NCI-H2227 treated with DMSO at 0.1 percent for 48 hours (cell line): ENCODE results near the gene MAP7D2.

Experiments used
- DNase-seq: peaks from one replicate; lab custom pipeline; 2025; lab: John Stamatoyannopoulos, UW

MAP7D2 gene

DNA sequence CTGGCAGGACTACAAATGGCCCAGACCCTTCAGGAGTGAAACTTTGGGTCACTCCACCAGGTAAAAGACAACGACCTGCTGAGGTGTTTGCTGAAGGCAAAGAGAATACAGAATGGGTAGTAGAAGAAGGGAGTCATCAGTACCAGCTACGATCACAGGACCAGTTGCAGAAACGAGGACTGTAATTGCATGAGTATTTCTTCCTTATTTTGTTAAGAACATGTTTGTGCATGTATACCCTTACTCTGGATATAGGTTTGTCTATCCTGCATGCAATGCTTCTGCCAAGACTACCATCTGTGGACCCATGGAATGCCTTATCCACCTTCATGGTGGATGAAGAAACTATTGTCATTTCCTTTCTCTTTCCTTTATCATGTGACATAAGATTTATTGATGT lies 77.7 kb downstream of the MAP7D2 start:
- DNase-seq = no peak

DNA sequence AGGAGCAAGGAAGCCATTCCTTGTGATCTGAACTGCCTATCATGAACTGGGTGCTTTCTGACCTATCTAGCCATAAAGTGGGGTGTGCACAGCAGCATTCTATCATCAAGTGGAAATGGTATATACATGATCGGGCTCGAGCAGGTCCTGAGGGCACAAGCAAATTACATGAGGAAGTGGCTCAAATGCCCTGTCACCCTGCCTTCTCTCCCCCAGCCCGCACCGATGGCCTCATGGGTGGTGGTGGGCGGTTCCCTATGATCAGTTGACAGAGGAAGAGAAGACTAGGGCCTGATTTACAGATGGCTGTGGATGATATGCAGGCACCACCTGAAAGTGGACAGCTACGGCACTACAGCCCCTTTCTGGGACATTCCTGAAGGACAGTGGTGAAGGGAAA lies 79.5 kb downstream of the MAP7D2 start:
- DNase-seq = no peak

DNA sequence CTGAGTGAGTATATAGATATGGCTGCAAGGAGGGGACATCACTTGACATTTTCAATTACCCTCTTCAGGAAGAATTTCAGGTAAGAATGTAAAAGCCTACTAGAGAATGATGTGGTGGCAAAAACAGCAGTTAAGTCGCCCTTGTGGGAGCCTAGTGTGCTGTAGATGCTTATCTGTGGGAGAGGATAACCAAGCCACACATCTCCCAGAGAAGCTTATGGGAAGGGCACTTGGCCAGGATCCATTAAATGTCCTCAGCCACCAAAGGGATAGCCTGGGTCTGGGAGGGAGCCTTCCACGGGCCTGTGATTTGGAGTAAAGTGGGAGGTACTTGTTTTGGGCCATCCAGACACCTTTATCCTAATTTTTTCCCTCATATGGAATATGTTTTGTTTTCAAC lies 84.5 kb downstream of the MAP7D2 start:
- DNase-seq = no peak

DNA sequence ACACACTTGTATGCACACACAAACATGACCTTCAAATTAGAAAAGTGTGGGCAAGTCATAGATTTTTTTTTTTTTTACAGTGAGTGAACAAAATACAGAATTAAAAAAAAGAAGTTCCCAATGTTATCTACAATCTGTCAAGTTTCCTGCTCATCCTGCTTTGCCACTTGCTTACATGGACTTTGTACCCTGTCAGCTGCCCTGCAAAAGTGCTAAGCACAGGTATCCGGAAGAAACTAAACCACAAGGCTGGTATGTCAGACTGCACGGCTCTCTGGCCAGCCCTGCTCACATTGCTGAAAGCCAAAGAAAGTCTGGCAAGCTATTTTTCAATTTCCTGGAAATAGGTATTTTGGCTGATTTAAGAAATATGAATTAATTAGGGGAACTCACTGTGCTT lies 87.0 kb downstream of the MAP7D2 start:
- DNase-seq = no peak

DNA sequence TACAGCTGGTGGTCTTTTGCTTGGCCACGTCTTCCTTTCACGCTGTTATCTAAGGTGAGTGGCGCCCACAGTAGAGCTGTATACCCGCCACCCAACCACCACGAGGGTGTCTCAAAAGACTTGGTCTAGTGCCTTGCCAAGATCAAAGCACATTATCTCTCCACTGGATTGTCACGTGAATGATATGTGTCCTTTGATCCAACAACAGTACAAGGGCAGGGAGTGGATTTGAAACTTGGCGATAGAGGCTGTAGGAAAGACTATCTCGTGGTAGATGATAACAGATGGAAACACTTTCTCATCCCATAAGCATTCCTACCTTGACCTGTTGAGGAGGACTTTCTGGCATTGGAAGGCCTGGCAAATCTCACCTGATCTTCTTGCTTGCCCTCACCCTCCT lies 88.1 kb downstream of the MAP7D2 start:
- DNase-seq = no peak

DNA sequence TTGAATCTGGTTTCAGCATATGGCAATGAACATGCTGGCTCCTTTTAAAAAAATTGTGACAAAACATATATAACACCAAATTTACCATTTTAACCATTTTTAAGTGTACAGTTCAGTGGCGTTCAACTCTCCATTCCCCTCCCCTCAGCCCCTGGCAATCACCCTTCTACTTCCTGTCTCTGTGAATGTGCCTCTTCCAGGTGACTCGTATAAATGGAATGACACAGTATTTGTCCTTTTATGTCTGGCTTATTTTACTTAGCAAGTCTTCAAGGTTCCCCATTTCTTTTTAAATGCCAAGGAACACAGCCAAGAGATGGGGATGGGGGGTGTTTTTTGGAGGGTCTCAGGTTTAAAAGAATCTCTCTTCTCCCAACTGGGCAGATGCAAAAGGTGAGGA lies 90.4 kb downstream of the MAP7D2 start:
- DNase-seq = no peak

DNA sequence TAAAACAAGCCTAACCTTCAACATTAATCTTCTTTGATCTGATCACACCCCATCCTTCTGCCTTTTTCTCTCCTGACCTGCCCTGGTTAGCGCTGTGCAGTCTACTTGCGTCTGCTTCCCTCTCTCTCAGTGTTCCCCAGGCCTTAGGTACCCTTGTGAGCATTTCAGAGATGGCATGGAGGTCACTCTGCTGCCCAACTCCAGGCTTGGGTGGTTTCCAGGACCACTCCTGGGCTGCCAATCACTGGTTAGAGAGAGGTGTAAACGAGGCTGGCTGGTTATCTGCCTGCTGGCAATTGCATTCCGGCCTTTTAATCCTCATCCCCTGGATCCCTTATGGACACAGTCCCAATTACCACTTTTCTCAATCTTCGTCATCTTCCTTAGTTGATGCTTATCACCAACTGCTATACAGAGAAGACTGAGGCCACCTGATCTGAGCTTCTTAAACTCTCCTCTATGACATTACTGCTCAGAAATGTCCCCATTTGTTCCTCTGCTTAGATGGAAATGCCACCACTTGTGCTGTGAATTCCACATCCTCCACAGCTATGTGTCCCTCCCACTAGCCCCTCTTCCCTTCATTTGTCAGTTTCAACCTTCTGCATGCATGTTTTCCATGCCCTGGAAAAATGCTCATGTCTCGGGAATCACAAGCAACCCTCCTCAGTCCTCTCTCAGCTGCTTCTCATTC lies 96.9 kb downstream of the MAP7D2 start:
- DNase-seq = no peak

DNA sequence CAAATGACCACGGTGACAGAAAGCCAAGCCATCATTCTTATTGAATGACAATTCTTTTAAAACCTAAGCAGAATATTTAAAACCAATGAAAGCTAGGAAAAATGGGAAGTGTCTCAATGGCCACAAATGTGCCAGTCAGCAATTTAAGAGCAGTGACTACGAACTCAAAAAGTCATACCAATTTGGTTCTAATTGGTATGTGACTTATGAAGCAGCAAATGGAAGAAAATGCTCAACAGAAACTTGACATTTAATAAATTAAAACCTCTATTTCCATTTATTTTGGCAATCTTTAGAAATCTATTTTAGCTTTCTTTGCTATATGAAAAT lies 100.1 kb downstream of the MAP7D2 start:
- no peak for DNase-seq

DNA sequence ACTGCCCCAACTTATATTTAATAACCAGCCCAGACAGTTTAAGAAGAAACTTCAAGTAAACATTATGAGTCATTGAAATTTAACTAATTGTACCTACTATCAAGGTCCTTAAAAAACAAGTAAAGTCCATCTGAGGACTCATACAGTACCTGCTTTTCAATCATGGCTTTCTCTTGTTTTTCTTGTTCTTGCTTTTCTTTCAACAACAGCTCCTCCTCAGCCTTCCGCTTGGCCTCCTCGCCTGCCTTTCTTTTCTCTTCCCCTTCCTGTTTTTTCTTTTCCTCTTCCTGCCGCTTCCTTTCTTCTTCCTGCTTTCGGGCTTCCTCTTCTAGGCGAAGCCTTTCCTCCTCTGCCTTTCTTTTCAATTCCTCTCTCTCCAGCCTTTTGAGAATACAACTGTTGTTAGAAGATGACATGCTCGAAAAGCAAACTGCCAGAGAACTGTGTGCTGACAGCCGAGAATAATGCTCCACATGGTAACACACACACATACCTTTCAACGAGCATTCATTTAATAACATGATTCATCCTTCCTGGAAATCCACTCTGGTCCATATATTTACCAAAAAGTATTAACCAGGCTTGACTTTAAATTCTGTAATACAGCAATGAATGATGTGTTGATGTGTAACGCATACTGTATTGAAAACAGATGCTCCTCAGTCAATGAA lies 100.6 kb downstream of the MAP7D2 start:
- no peak for DNase-seq

DNA sequence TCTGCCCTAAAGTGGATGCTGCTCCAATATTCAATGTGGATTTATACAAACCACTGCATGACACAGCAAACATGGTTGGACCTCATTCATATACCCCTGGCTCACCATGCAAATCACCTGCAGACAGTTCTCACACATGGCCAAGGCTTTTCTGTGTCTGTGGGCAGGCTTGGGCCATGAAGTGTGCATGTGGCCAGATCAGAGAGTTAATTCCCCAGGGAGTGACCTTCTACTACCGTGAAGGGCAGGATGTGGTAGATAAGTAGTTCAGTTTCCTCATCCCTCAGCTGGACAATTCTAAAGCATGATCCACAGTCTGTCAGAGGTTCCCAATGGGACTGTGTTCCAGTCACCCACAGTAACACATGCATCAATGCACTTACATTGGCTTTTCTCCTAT lies 101.3 kb downstream of the MAP7D2 start:
- DNase-seq = no peak

DNA sequence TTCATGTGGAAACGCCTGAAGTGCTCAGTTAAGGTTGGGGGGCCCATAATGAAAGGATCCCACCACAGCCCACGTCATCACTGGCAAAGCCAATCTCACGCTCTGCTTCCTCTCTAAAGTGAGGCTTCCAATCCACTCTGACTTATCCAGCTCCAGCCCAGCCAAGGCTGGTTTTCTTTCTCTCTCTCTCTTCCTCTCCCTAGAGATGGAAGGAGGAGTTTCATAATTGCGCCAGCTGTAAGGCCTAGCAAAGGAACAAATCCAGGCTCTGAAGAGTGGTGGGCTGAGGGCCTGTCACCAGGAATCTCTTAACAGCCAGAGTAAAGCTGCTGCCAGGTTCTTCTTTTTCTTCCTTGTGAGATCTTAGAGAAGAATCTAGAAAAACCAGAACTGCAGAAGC lies 105.1 kb downstream of the MAP7D2 start:
- DNase-seq = no peak

DNA sequence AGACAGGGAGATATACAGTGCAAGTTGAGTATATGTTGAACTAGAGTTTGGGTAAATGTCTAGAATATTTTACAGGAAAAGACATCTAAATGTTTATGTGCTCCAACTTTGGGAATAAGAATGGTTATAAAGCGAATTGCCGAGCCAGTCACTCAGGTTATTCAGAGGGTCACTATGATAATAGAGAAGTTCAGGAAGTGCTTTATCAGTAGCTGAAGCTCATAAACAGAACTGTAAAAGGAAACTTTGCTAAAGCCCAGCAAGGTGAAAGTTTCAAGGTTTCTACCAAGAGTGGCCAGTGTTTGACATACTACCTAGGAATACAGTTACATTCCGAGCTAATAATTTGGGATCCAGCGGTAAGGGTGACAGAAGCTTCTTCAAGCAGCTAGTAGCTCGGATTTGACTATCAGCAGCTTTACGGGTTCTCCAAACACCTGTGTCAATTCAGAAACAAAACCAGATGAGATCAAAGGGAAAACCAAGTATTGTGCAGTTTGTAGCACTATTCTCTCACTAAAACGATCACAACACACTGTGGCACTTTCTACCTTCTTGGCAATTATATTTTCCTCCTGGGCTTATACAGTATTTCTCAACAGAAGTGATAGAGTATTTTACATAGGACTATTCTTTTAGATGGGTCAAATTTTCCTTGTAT lies 108.6 kb downstream of the MAP7D2 start:
- DNase-seq = no peak

DNA sequence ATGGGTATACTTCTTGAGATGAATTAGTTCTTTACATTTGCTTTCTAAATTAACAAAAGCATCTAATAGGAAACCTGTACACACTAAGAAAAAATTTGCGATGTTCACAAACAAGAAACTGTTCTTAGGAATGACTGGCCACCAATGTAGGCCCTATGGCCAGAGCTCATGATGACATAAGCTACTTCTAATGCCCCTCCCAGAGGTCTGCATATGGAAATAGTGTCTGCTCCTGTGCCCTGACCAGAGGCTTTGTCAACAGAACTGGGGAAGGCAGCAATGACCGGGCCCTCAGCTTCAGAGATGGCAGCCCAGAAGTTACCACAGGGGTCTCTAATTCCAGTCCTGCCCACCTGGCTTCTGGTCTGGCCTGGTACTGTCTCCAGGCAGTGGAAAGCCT lies 110.8 kb downstream of the MAP7D2 start:
- DNase-seq = no peak

DNA sequence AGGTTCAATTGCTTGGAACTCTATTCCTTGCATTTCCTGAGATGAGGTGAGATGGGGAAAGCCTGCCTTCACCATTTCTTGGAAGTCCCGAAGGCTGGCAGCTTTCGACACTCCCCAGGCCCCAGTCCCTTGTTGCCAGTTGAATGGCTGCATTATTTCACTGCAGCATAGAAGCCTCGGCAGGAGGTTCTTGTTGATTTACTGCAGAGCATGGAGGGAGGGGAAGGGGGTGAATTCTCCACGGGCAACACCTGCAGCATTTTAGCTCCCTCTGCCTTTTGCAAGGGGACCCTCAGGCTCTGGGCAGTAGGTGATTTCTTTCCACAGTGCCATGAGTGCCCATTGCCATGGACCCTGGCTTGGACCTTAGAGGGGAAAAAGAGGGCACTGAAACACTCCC lies 115.1 kb downstream of the MAP7D2 start:
- no peak for DNase-seq

DNA sequence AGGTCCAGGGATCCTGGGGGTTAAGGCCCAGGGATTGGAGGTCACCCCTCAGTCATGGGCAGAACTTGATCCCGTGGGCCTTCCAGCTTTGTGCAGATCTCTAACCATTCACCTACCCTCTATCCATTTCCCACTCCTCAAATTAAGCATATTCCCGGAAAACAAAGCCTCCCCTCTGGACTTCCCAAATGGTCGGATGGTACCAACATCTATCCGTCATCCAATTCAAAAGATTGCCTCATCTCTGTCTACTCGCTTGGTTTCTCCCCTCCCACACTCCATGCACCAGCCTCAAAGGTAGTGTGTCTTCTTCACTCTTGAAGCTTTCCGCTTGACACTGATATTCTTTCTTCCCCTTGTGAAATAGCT lies 125.4 kb downstream of the MAP7D2 start:
- no peak for DNase-seq

DNA sequence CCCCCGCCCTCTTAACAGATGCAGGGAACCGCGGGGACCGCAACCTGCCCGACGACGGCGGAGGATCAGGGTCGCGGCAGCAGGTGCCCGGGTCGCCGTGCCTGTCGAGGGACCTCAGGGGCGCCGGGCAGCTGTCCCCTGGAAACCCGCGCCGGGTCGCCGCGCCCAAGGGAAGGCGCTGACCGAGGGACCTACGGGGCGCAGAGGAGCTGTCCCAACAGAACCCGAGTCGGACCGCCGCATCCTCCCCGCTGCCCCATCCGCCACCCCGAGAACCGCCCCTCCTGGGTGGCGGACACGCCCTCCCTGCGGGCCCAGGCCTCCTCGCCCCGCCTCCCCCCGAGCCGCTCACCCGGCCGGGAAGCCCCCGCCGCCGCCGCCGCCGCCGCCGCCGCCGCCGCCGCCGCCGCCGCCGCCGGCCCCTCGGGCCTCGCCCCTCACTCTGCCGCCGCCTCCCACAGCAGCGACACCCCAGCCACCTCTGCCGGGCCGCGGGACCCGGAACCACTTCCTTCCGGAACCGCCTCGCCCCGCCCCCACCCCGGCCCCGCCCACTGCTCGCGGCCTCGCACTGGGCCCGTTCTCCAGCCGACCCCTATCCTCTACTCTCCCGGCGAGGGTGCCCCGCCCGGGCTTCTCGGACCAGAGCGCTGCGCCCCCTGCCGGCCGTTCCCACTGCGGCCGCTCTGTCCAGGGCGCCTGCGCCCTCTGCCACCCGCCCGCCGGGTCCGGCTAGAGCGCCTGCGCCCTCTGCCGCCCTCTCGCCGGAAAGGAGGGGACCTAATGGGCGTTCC lies 126.0 kb downstream of the MAP7D2 start, which contains the start of gene BCLAF3:
Gene BCLAF3, minus strand, starts transcription at position 506 of the 794 bp plus-strand sequence. CDS start 20,797 bp downstream, outside the sequence.
- DNase-seq = peak; percentile 96

DNA sequence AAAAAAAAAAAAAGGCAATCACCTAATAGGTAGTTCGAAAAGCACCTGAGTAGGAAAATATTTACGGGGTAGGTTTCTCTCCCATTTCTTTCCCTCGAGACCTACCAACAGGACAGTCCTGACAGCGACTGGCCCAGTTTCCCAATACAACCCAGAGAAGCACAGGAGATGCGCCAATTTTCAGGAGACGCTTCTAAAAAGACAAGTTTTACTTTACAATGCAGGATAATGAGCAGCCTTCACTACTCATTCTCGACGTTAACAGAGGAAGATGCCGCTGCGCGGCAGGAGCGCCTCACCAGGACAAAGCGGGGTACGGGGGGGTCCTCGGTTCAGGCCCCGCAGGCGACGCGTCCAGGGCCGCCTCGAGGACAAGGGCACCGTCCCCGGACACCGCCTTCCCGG lies 126.6 kb downstream of the MAP7D2 start:
- peak; percentile 33 for DNase-seq

DNA sequence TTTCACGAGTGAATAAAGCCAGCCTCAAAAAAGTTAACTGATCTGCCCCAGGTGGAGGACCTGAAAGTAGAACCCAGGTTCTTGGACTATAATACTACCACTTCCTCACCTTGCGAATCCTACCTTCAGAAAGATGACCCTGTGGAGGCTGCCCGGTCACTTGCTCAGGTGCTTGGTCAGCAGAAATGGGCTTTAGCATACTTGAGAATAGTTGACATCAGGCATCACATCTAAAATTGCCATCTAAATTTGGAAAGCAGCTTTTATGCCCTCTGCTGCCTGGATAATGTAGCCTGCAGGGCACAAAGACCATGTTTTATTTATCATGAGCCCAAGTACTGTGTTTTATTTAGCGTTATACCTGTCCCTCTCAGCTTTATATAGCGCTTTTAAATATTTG lies 128.9 kb downstream of the MAP7D2 start:
- no peak for DNase-seq

DNA sequence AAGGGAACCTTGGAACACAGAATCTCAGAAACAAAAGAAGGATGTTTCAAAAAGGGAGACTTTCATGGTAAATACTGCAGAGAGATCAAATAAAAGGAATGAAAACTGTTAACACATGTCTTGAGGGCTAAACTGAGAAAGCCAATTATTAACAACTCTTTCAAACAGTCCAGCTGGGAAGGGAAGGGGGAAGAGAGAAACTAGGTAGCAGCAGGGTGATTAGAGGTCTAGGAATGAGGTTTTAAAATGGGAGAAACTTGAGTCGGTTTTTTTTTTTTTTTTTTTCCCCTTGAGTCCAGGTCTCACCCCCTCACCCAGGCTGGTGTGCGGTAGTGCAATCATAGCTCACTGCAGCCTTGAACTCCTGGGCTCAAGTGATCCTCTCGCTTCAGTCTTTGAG lies 130.2 kb downstream of the MAP7D2 start:
- no peak for DNase-seq

DNA sequence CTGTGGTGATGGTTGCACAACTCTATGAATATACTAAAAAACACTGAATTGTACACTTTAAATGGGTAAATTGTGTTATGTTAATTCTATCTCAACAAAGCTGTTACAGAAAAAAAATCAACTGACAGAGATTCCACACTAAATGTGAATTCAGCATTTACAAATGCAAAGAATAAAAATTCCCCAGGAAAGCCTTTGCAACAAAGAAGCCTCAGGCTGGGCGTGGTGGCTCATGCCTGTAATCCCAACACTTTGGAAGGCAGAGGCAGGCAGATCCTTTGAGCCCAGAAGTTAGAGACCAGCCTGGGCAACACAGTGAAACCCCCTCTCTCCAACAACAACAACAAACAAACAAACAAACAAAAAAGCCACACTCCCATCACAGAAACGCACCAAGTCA lies 134.8 kb downstream of the MAP7D2 start:
- DNase-seq = no peak

DNA sequence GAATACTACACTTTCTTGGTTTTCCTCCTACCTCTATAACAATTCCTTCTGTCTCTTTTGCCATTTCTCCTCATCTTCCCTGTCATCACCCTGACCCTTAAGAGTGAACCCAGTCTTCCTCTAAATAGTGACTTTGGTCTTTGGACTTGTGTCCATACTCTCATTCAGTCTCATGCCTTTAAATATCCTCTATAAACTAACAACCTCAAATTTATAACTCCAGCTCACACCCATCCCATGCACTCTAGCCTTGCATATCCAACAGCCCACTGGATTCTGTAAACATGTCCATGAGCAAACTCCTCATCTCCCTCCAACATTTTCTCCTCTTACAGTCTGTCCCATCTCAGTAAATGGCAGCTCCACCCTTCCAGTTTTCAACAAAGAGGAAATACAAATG lies 140.9 kb downstream of the MAP7D2 start:
- DNase-seq = no peak

DNA sequence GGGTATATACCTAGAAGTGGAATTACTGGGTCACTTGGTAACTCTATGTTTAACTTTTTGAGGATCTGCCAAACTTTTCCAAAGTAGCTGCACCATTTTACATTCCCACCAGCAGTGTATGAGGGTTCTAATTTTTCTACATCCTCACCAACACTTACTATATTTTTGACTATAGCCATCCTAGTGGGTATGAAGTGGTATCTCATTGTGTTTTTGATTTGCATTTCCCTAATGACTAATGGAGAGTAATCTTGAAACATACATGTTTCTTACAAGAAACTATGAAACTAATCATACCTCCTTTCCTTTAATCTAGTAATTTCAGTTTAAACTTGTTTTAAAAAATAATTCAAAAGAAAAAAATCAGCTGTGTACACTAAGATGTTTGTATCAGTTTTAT lies 143.7 kb downstream of the MAP7D2 start:
- DNase-seq = no peak

DNA sequence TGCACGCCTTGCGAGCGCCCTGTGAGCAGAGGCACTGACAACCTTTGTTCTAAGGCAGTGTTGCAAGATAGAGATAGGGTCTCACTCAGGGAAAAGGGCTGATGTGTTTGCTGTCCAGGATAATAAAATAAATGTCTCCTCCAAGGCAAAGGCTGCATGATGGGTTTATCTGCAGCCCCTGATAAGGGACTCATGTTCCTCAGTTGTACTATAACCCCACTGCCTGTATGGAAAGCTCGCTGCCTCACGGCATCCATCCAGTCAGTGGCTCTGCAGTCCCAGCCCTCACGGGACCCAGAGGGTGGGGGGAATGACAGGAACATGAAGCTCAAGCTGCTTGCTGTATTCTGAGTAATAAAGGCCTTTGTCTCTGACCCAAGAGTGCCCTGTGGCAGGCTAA lies 148.4 kb downstream of the MAP7D2 start:
- DNase-seq = no peak
